Measurements from ENCODE around the gene ABHD12B.
"Not testable (repeated sequence)": the region's sequence is repeated elsewhere in the genome, so short reads cannot be mapped to it uniquely, and the experiment has no call there.

Gene ABHD12B

DNA sequence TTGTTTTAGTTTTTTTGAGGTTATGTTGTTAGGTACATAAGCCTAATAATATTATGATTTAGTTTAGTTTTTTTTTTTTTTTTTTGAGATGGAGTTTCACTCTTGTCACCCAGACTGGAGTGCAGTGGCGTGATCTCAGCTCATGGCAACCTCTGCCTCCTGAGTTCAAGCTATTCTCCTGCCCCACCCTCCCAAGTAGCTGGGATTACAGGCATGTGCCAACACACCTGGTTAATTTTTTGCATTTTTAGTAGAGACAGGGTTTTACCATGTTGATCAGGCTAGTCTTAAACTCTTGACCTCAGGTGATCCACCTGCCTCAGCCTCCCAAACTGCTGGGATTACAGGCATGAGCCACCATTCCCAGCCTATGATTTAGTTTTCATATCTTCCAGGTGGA is 25.2 kb downstream of the ABHD12B start:
- DNase-seq: not testable (repeated sequence)

DNA sequence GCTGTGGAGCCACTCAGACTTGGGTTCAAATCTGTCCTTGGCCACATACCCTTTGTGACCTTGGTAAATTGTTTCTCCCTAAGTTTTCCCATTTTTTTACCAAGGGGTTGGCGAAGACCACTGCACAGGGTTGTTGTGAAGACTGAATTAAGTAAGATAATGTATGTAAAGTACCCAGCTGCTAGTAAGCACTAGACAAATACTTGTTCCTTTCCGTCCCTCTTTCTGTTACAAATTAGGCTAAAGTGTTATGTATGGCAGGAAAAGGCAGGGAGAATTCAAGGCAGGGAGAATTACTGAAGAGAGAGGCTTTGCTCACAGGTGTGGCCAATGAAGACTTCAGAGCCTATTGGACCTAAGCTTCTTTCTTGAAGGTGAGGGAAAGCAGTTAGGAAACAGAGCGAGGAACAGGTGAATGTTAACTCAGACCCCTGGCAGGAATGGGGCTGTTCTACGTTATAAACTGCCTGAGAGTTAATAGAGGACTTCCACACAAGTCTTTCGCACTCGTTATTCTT is 25.9 kb downstream of the ABHD12B start:
- no peak for DNase-seq

DNA sequence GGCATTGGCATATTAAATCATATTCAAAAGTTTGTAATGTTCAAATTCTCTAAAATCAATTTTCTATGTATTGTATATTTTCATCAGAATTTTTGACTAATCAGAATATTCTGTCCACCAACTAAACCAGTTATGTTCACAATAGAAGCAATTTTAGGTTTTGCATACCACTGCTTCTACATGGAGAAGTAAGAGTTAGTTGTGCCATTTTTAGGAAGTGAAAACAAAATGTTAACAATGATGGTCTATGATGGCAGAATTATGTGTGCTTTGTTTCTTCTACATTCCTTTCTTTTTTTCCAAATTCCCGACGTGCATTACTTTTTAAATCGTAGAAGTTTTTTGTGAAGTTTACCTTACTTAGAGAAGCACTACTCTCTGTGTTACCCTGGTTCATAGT is 29.5 kb downstream of the ABHD12B start:
- no peak for DNase-seq

DNA sequence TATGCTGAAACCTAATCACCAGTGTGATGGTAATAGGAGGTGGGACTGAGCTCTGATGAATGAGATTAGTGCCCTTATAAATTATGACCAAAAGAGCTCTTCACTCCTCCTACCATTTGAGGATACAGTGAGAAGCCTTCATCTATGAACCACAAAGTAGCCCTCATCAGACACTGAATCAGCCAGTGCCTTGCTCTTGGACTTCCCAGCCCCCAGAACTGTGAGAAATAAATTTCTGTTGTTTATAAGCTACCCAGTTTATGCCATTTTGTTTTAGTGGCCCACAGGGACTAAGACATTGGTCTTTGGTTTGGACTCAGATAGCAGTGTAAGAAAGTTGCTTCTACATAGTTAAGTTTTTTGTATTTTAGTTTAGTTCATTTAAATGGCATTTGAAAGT is 32.9 kb downstream of the ABHD12B start:
- no peak for DNase-seq

DNA sequence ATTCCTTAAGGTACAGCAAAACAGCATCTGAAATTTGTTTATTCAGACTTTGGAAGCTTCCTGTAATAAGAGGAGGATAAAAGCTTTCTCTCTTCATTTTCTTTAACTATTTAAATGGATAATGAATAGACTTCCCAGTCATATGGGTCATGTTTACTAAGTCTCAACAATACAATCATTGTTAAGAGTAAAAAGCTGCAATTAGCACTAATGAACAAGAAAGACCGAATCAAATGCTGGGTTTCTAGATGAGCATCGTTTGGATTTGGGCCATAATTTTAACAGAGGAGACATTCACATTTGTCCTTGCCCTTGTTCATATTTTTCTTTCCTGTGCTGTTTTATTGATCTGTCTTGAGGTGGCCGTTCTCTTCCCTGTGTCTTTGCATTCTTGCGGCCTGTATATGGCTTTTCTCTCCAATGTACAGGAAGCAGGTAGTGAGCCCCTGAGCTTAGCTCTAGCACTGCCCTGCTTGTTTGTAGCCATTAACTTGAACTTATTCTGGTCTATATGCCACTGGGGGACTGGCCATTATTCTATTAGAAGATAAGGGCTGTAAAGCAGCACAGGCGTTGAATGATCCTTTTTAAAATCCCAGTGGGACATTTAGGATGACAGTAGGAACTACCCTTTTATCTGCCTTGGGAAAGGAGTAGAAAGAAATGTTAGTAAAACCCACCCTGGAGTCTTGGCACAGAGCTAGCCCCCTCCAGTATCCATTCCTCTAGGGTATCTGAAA is 34.6 kb downstream of the ABHD12B start:
- no peak for DNase-seq

DNA sequence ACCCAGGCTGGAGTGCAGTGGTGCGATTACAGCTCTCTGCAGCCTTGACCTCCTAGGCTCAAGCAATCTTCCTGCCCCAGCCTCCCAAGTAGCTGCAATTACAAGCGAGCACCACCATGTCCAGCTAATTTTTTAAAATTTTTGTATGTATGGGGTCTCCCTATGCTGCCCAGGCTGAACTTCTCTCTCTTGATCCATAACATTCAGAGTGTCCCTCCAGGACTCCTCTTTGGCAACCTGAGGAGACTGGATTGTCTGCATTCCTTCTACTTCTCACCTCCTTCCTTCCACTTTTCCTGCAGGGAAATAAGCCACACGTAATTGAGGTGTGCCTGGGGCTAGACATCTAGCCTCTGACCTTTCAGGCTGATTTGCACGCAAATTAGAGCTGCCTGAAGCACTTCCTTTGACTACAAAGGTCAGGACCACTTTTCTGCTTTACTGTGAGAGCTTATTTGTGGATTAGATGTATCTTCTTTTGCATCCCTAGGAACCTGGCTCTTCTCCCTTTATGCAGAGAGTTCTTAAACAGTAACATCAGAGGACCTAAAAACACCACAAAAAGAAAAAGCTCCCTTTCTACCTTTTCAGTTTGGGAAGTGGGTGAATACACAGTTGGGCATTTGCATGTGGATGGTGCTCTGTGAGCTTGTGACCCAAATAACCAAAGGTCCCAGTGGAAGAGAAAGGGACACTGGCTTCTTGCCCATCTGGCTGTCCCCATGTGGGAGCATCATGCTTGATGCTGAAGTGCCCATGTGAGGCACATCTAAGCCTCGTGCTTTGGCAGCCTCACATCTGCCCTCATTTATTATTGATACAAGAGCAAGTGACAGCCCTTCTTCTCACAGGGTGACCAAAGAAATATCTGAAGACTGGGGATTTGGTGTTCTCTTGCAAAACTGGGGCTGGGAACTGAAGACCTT is 38.9 kb downstream of the ABHD12B start:
- DNase-seq: no peak

DNA sequence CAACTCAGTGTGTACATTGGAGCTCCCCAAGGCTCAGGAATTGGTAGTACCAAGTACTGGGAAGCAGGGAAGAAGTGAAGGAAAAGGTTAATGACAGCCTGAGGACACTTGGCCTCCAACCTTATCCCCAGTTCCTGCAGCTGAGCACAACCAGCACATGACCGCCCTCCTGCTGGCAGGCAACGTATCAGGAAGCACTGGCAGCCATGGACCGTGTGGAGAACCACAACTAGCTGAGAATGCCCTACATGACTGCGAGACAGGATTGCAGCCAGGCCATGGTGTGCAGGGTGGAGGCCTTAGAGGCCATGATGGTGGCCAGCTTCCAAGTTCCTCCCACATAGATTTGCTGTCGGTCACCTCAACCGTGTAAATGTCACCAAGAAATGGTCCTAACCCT is 45.6 kb downstream of the ABHD12B start:
- DNase-seq: no peak

DNA sequence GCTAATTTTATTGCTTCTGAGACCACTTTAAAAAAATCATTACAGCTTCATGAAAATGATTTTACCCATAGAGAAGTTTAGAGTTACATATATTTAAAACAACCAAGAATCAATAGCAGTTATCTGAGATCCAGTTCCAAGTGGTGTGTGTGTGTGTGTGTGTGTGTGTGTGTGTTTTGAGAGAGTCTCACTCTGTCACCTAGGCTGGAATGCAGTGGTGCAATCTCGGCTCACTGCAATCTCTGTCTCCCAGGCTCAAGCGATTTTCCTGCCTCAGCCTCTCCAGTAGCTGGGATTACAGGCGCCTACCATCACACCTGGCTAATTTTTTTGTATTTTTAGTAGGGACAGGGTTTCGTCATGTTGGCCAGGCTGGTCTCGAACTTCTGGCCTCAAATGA is 47.7 kb downstream of the ABHD12B start:
- not testable (repeated sequence) for DNase-seq

DNA sequence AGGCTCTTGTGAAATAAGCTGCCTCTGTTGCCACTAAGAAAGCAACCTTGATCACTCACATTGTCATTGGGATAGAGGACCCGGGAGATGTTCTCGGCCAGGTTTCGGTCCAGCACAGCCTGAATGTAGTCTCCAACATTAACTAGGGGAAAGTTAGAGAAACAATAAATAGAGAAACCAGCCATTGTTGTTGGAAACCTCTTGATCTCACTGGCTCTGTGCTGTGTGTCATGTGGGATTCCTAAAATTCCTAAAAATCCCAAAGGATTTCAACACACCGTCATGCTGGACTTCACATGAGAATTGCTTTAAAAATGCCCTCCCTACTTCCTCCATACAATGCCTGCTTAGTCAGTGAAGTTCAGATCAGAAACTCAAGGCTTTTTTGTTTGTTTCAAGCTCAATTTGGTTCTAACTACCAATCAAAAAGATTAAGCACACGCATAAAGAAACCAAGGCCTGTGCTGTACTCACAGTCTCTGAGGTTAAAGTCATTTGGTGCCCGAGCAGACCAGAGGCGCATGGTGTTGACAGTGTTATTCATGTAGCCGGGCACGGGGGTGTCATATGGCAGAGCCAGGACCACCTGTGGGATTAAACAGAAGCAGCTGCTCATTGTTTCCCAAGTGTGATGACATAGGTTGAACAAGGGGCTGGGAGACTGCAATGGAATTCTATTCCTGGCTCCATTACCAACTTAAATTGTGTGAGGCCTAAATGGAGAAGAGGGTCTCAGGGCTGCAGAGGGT is 48.8 kb downstream of the ABHD12B start:
- no peak for DNase-seq

DNA sequence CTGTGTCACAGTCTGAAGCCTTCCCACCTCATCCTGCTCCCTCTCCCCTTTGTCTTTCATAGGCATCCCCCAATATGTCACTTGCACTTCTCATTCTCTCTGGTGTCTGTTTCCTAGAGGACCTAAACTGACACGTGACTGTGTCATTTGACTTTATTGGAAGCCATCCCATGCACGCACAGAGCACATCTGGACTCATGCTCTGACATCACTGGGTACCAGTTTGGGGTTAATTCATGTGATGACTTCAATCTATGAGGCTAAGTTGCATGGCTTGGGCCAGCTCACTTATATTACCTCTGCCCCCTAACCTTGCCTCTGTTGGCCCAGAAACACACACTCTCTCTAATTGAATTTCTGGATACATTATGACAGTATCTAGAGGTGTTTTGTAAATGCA is 51.0 kb downstream of the ABHD12B start:
- no peak for DNase-seq

DNA sequence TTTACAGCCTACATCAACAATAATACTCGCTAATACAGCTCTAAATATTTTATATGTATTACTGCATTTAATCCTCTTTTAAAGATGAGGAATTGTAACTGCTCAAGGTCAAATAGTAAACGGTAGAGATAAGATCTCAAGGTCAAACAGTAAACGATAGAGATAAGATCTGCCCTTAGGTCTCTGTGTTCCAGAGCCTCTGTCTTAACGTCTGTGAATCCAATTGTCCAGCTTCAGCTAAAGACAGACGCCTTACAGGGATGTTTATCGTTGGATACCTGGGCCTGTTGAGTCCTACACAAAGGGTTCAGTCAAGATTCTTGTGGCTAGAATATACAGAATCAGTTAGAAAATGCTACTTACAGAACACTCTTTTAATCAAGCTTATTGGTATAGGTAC is 52.4 kb downstream of the ABHD12B start:
- no peak for DNase-seq

DNA sequence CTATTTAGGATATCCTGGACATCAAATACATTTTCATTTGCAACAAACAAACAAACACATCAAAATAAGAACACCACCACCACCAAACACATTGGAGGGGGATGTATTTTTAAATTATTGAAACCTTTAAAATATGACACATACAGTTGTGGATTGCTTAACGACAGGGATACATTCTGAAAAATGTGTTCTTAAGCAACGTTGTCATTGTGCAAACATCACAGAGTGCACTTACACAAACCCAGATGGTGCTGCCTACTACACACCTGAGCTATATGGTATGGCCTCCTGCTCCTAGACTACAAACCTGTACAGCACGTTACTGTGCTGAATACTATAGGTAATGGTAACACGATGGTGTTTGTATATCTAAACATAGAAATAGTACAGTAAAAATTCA is 53.0 kb downstream of the ABHD12B start:
- DNase-seq: no peak

DNA sequence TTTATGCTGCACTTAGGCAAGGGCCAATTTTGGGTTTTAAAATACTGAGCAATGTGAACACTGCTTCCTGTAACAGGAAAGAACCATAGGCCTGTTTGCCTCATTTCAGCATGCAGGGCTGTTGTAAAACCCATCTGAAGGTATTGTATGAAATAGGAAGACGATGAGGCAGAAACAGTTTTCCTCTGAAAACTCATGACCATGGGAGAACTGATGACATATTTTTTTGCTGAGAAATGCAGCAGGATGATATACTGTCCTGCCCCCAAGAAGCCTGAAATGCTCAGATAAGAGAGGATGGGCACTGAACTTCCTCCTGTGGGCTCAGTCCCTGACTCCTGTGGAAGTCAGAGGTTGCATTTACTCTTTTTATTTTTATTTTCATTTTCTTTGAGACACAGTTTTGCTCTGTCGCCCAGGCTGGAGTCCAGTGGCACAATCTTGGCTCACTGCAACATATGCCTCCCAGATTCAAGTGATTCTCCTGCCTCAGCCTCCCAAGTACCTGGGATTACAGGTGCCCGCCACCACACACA is 55.1 kb downstream of the ABHD12B start:
- DNase-seq: no peak

DNA sequence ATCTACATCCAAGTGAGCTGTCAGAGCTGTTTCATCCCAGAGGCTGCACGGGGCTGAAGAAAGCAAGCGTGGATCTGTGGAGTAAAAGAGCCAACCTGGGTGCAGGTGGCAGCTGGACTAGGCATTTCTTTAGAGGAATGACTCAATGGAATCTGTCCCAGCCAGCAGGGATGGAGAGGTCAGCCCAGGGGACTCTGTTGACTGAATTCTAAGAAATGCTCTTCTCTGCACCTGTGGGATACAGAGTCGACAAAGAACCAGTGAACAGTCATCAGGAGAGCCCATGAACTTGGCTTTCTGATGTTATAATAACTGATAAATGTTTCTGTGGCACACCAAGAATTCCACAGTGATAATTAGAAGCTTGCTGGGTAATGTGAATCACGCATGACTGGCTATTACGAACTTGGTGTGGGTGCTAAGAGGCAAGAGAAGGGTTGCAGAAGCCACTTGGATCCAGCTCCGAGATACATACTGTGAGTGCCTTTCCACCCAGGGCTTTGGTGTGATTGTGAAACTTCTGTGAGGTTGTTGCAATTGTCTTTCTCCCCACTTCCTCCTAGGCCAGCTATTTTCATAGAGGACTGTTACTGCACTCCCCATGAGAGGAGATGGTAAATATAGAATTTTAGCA is 56.3 kb downstream of the ABHD12B start:
- DNase-seq: no peak

DNA sequence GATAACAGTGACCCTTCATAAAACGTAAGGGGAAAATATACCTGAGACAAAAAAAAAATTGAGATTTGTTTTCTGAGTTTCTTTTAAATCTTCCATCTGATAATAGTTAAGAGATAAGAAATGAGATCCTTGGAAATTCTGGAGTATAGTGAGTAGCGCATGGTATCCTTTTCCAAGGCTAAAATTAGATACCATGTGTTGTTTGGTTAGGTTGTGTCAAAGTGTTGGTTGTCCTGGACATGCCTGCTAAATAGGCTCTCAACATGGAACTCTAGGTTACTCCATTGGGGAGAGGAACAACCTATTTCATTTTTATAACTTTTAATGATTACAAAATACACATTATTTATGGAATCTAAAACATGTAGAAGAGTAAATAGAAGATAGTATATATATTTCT is 57.7 kb downstream of the ABHD12B start:
- no peak for DNase-seq

DNA sequence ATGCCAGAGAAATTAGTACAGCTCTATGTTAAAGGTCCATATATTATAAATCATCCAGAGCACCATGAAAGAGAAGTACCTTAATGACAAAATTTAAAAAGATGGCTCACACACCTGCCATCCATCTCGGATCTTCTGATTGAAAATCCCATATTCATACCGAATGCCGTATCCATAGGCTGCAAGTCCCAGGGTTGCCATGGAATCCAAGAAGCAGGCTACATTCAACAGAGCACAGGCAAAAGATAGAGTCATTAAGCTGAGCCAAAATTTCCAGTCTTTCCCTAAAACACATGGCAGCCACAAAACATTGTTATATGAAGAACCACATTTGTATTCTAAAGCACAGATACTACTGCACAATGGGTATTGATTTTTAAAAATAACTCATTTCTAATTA is 59.7 kb downstream of the ABHD12B start:
- no peak for DNase-seq

DNA sequence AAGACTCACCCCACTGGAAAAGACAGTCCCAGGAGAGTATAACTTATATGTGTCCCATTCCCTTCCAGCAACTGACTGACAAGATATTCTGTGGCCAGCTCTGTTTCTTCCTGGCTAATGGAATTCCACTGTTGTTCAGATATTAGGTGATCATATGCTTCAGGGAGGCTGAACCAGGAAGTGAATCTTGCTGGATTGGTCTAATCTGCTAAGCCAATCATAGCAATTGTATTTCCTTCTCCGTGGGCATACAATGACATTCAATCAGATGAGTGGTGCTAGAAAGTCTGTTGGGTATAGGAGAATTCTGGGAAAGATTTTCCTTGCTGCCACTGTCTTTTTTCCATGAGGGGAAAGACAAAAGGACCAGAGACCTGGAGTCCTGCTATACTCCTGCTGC is 60.3 kb downstream of the ABHD12B start:
- DNase-seq: no peak

DNA sequence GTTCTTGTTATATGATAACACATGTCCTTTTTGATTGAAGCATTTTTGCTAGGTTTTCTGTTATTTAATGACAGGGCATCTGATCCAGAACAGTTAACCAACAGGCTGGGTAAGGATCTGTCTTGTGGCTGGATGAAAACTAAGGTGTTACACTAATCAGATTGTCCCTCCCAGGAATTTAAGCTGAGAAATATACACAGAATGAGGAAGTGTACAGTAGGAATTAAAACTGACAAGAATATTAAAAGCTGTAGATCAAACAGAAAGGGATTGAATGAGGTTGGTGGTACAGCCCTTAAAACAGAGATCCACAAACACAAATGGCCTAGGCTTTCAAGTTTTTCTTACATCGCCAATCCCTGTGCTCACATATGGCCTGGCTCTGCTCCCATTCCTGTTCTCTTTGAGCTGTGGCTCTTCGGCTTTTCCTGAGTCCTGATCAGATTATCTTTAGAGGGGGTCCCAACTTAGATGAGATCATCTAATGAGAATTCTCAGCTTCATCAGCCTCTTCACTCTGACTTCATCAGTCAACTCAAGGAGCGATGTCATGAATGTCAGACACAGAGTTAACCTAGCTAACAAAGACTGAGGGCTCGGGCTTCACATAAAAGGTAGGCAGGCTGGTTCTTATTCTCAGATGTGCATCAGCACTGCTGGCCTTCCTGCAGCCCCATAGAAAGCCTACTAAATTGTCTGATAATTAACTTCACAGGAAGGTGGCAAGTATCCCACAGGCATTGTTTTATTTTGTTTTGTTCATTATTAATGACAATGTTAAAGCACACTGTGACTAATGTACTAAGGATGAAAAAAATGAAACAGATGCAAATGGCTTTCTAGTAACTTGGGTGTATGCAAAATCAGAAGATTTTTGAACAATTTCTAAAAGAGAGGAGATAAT is 61.0 kb downstream of the ABHD12B start:
- no peak for DNase-seq

DNA sequence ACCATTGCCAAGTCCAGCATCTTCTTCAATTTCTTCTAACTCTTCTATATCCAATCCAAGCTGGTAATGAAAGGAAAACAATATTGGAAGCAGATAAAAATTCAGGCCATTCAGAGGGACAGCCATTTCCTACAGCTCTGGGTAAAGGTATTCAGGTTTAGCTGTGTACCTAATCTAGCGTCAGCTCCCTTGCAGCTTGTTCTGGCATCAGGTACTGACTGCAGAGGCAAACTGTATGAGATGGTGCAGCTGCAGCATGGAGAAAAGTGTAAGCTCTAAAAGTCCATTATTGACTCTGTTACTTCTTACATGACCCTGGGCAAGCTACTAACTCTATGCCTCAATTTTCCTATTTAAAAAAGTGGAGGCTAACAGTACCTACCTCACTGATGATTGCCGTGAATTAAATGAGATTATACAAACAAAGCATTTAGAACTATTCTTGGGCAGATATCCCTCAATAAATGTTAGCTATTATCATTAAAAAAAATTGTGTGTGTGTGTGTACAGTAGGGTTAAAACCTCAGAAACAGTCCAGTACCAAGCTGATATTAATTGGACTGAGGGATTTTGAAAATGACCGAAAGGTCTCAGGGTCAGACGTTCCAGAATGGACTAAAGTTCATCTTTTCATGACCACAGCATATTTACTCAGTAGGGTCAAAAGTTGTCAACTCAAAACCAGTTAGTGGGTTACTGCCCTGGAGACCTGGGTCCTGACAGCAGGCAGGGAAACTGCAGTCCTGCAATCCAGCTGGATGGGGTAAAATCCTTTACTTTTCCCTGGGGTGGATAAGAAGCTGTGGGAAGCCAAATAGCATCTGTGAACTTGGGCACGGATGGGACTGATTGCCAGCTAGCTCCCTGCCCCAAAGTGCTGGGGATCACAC is 63.5 kb downstream of the ABHD12B start:
- no peak for DNase-seq

DNA sequence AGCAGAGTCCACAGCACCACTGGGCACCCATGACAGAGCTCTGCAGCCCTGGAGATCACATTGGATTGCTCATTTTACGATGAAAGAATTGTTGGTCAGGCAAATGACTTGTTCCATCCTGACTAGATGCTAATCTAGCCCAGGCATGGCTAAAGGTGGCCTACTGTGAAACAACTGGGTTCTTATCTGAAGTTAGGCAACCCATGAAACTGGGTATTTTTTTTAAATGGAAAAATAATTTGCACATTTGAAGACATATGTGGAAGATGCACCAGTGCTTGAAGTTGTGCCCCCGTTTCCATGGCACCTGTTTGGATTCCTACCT is 64.1 kb downstream of the ABHD12B start:
- no peak for DNase-seq

DNA sequence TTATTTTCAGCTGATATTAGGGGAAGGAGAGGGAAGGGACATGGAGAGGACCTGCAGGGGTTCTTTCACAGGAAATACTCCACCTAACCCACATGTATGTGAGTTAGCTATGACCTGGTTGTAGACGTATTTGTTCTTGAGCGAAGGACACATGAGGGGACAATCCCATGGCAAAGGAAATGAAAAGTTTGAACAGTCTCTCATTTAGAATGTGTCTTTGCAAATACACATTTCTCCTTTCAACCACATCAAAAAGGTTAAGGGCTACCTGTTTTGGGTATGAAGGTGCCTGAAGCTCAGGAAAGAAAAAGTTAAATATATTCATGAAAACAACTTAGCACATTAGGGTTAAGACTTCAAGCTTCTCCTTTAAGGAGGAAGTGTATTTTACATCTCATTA is 65.0 kb downstream of the ABHD12B start:
- no peak for DNase-seq
